Spleen (tissue), 7 donors: ENCODE results near the gene ERO1B.

Experiments used
- POLR2A ChIP-seq, 3 donors: fragments of 450-650 bp; IDR thresholded peaks; one replicate each; pipeline ENCODE4 v1.5.1; 2017; ENCODE audit warnings: antibody characterized with exemption in 3 of 3, mild to moderate bottlenecking in 1 of 3
- POLR2AphosphoS5 ChIP-seq, 3 donors: sonication (generic); formaldehyde crosslinking; IDR thresholded peaks; one replicate each; pipeline ENCODE4 v1.5.1; 2017; ENCODE audit warnings: antibody characterized with exemption in 3 of 3
- TF ChIP-seq, protein P1 (sequence below), 11 experiments: fragments of 200-600 bp in 7 of 11; fragments of 450-650 bp in 4 of 11; sonication (generic) in 4 of 11; IDR thresholded peaks in 8 of 11; conservative IDR thresholded peaks in 3 of 11; 1 replicate in 7 of 11; 2 replicates in 4 of 11; pipeline versions ENCODE4 v1.4.0 to v1.8.0; 2016 to 2021; ENCODE audit warnings: antibody characterized with exemption in 11 of 11, inconsistent platforms in 4 of 11, mild to moderate bottlenecking in 1 of 11
- donor health status: DM: no; HTN: no; CAD: no; lungs with moderate emphysema.
- donor health status: DM: no; HTN: no; CAD: no.
- donor health status: DM: no; HTN: no; CAD: no.

DNA sequence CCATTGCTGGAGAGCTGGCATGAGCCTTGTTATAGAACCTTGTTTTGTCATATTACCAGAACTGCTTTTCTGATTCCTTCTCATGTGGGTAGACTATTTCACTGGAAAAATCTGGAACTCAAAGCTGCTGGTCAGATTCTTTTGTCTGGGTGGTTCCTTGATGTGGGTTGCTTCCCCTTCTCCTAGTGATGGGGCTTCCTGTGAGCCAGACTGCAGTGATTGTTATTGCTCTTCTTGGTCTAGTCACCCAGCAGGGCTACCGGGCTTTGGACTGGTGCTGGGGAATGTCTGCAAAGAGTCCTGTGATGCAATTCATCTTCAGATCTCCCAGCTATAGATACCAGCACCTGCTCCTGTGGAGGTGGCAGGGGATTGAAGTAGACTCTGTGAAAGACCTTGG, 80.0 kb downstream of the ERO1B start:
- TF ChIP-seq POLR2A (IDR thresholded peaks at IDR 0.05) (no peak), POLR2AphosphoS5 (IDR thresholded peaks at IDR 0.05) (no peak)
- TF ChIP-seq, protein P1, sequence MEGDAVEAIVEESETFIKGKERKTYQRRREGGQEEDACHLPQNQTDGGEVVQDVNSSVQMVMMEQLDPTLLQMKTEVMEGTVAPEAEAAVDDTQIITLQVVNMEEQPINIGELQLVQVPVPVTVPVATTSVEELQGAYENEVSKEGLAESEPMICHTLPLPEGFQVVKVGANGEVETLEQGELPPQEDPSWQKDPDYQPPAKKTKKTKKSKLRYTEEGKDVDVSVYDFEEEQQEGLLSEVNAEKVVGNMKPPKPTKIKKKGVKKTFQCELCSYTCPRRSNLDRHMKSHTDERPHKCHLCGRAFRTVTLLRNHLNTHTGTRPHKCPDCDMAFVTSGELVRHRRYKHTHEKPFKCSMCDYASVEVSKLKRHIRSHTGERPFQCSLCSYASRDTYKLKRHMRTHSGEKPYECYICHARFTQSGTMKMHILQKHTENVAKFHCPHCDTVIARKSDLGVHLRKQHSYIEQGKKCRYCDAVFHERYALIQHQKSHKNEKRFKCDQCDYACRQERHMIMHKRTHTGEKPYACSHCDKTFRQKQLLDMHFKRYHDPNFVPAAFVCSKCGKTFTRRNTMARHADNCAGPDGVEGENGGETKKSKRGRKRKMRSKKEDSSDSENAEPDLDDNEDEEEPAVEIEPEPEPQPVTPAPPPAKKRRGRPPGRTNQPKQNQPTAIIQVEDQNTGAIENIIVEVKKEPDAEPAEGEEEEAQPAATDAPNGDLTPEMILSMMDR (IDR thresholded peaks at IDR 0.05 in 8 of 11, conservative IDR thresholded peaks at IDR 0.05 in 3 of 11): no peak
